NK-92 (cell line): Measurements from ENCODE around the gene OR10P1.
"Not testable (repeated sequence)": the region's sequence is repeated elsewhere in the genome, so short reads cannot be mapped to it uniquely, and the experiment has no call there.

Experiments
- DNase-seq: peaks from one replicate; lab custom pipeline; 2025; ENCODE audit not compliant: unreplicated experiment; lab: John Stamatoyannopoulos, UW

Gene OR10P1, protein sequence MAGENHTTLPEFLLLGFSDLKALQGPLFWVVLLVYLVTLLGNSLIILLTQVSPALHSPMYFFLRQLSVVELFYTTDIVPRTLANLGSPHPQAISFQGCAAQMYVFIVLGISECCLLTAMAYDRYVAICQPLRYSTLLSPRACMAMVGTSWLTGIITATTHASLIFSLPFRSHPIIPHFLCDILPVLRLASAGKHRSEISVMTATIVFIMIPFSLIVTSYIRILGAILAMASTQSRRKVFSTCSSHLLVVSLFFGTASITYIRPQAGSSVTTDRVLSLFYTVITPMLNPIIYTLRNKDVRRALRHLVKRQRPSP

DNA sequence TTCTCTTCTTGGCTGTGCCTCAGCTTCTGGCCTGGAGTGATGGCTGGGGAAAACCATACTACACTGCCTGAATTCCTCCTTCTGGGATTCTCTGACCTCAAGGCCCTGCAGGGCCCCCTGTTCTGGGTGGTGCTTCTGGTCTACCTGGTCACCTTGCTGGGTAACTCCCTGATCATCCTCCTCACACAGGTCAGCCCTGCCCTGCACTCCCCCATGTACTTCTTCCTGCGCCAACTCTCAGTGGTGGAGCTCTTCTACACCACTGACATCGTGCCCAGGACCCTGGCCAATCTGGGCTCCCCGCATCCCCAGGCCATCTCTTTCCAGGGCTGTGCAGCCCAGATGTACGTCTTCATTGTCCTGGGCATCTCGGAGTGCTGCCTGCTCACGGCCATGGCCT lies at the start of gene OR10P1:
Gene OR10P1 (plus strand): TSS at position 40 of the 400 bp plus-strand sequence. CDS start 0 bp downstream, at position 40.
- no peak for DNase-seq

DNA sequence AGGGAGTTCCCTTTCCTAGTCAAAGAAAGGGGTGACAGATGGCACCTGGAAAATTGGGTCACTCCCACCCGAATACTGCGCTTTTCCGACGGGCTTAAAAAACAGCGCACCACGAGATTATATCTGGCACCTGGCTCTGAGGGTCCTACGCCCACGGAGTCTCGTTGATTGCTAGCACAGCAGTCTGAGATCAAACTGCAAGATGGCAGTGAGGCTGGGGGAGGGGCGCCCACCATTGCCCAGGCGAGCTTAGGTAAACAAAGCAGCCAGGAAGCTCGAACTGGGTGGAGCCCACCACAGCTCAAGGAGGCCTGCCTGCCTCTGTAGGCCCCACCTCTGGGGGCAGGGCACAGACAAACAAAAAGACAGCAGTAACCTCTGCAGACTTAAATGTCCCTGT lies 46.5 kb upstream of the OR10P1 start:
- DNase-seq, result not testable (repeated sequence)

DNA sequence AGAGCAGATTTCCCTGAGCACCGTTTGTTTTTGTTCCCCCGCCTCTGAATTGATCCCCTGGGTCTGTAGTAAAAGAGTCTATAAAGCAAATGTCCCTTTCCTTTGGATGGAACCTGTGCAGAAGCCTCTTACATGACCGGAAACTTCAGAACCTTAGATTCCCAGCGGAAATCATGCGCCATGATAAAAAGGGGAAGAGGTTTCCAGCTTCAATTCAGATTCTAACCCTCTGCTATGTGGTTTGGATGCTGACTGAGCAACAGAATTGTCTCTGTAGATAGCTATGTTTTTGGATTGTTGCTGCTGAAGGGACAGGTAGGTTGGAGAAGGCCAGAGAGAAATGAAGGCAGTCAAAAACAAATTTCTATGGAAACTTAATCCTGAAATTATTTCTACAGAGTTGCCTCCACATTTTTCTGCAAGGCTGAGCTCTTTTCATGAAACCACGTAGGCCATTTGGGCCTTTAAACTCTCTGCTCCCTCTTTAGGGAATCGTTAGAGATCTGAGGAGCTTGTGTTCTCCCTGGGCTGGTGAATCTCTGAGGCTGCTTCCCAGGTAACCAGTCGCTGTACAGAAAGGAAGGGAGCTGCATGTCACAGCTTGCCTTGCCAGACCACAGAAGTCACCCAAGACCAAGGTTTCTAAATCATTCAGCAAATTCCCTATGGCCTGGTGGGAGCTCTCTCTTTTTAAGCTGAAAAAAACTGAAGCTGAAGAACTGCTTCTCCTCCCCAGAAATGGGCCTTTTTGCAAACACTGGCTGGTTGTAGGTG lies 28.7 kb upstream of the OR10P1 start:
- no peak for DNase-seq

DNA sequence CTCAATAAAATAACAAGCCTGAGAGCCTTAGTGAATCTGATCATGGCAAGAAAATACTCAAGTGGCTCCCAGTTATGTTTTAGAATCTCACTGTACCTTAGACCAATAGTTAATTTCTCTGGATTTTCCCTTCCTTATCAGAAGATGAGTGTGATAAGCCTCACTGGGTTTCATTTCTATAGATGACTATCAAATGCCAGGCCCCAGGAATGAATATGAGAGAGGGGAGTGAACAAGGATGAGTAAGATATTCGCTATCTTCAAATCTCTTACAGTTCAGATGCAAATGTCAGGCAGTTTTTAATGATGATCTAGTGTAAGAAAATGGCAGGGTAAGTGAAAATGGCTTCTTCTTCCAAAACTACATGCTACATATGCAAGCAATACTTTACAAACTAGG lies 26.1 kb upstream of the OR10P1 start:
- DNase-seq, result no peak

DNA sequence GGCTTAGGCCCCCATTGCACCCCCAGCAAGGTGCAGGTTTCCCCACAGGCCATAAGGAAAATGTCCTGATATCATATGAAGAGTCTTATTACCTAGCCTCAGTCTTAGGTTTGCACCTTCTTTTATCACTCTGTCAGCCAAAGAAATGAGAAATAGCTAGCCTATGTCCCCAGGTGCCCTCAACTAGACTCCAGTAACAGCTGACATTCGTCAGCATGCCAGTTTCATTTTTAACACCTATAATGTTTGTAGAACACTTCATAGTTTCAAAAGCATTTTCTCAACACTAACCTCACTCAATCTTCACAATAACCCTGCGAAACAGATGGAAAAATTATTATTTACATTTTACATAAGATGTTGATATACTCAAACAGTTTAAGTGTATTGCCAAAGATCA lies 24.0 kb upstream of the OR10P1 start:
- DNase-seq, result no peak

DNA sequence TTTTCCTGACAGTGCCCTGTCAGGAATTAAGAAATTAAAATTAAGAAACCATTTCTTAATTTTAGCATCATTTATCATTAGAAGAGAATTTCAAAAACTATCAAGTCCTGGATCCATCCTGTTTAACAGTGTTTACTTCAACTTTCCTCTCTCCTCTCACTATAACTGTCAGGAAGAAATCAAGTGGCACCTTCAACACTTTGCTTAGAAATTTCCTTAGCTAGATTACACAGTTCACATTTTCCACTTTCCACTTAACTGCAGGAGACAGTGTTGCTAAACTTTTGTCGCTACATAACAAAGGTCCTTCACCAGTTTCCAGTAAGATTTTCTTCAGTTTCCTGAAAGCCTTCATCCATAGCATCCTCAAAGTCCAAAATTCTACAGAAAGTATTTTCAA lies 21.9 kb upstream of the OR10P1 start:
- DNase-seq, result no peak

DNA sequence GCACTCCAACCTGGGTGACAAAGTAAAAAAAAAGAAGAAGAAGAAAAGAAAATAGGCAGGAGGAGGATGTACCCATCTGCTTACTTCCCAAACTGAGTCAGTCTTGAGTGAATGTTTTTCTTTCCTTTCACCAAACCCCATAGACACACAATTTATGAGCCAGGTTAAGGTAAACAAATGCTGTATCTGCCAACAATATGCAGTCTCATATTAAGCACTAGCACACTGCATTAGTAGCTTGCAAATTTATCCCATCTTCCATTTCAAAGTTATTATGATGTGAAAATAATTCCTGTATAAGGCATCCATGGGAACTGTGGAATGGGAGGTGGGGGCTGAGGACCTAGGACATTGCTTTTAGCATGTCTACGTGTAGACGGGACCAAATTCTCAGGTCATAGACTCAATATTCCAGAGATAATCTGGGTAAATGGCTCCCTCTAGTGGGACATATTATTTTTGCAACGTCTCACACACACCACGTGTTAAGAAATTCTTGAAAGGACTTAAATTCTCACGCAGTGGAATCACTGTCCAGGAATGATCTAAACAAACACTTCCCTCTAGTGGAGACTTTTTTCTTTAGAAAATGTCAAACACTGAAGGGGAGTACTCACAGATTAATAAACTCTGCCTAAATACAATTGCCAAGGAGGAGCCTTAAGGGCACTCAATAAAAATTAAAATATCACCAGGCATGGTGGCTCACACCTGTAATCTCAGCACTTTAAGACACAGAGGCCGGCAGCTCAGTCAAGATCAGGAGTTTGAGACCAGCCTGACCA lies 17.1 kb upstream of the OR10P1 start:
- no peak for DNase-seq

DNA sequence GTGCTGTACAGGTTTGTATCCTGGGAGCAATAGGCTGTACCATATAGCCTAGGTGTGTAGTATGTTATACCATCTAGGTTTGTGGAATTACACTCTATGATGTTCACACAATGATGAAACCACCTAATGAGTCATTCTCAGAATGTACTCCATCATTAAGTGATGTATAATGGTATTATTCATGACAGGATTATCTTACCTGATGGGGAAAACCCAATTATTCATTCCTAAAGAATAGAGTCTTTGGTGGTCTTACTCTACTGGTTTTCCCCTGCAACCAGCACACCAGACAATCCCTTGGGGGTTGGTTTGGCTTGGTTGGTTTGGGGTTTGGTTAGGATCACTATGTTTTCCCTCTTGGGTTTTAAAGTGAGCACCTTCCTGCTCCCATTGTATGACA lies 12.6 kb upstream of the OR10P1 start:
- no peak for DNase-seq

DNA sequence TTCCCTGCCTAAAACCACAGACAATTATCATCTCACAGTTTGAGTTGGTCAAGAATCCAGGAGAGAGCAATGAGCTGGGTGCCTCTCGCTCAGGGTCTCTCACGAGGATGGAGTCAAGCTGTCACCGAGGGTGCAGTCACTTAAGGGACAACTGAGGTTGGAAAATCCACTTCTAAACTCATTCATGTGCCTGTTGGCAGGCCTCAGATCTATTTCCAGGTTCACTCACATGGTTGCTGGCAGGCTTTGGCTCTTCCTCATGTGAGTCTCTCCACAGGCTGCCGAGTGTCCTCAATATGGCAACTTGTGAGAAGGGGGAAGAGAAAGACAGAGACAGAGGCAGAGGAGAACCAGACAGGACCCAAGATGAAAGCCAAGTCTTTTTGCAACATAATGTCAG lies 10.5 kb upstream of the OR10P1 start:
- no peak for DNase-seq

DNA sequence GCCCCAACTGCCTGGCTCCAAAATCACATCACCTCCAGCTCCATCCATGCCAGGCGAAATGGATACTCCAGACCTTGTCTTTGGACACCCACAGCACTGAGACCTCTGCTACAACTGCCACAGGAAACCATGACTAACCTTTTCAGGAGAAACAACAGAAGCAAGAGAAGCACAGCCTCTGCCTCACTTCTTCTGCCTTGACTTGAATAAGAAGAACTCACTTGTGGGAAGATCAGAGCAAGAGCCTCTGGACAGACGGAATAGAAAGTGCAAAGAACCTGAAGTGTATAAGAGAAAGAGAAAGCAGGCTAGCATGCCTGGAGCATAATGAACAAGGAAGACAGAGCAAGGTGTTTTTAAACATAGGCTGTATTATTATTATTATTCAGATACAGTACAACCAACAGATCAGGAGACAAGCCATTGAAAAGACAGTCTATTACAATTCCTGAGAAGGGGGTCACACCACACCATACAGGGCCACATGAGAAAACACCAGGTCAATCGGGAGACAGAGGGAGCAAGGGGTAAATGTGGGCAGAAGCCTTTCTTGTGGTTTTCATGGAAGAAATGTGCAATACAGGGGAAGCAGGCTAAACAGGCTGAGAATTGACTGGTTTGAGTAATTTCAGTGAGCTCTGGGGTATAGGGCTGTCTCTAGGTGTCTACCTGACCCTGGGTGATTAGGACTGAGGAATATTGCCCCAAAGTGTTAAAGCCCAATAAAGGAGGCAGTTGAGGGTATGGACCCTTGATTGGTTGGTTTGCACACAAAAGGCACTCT lies 7.4 kb upstream of the OR10P1 start:
- DNase-seq, result no peak

DNA sequence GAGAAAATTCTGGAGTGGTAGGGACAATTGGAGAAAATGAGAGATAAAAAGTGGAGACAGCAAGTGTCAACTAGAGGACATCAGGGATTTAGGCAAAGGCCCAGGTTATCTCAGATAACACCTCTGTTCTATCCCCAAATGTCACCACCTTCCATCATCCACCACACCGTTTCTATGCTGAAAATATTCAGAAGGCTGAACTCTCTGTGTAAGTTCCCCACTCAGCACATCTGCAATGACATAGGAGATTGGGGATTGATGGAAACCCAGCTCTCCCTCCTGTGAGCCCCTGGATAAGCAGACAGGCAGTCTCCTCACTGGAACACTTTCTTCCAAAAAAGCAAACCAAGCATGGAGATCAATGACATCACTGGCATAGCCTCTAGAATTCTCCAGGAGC lies 5.6 kb upstream of the OR10P1 start:
- no peak for DNase-seq

DNA sequence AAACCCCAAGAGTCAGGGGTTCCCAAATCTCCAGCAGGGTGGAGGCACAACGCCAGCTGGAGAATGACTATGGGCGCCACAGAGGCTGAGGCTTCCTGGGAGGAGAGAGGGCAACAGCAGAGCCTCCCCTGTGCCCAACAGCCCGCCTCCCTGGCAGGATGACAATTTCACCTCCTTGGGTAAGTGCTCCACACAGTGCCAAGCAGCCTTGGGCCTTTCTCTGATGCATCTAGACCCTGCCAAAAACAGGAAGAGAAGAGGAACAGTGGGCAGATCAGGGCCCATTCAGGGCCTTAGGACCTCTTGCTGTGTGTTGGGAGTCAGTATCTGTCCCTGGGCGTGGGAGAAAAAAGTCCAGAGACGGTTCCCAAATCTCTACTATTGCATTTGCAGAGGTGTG lies 5.0 kb upstream of the OR10P1 start:
- no peak for DNase-seq

DNA sequence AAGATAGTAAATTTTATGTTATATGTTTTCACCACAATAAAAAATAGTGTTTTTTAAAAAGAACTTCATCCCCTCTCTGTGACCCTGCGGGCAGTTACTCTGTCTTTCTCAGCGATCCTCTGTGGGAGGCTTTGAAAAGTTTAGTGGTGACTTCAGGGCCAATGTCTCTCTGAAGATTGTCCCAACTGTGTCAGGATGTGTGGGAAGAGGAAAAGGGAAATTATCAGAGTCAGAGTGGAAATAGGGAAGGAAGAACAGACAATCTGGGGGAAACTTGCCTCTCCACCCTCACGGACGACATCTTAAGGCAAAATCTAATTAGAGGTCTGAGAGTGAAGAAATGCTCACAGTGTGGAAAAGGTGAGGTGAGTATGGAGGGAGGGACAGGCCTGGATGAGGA lies 3.5 kb upstream of the OR10P1 start:
- no peak for DNase-seq

DNA sequence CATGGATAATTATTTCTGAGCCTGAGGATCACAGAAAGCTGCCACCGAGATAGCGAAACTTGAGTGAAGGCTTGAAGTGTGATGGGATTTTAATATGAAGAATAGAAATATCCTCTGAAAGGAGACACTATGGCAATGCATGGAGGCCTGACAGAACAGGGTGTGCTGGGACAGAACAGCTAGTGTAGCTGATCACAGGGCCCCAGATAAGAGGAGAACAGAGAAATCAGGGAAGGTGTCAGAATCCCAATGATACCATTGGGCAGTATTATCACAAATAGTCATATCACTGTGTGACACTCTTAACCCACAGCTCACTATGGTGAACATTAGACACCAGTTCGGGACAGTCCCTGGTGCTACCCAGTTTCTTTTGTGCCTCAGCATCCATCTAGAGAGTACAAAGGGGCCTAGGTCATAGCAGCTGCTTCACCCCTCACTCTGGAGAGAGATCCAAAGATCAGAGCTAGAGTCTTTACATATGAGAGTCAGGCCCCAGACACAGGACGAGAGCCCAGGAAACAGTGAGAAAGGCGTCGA lies 506 bp upstream of the OR10P1 start:
- DNase-seq, result no peak

DNA sequence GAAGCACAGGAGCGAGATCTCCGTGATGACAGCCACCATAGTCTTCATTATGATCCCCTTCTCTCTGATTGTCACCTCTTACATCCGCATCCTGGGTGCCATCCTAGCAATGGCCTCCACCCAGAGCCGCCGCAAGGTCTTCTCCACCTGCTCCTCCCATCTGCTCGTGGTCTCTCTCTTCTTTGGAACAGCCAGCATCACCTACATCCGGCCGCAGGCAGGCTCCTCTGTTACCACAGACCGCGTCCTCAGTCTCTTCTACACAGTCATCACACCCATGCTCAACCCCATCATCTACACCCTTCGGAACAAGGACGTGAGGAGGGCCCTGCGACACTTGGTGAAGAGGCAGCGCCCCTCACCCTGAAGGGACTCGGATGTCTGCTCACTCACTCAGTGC lies 775 bp downstream of the OR10P1 start:
- no peak for DNase-seq

DNA sequence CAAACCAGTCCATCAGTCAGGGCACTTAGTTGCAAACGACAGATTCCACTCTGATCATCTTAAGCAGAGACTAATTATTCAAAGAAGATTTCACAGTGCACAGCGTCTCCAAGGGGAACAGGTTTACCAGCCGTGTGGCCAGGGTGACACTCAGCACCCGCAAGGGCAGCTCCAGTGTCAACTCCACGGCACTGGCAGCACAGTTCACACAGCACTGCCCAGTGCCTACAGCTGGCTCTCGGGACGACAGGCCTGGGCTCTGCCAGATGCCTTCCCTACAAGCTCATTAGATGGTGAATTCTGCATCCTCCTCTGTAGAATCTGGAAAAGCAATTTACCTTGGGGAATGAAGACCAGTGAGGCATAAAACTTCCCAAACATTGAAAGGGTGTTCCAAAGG lies 4.9 kb downstream of the OR10P1 start:
- DNase-seq, result no peak

DNA sequence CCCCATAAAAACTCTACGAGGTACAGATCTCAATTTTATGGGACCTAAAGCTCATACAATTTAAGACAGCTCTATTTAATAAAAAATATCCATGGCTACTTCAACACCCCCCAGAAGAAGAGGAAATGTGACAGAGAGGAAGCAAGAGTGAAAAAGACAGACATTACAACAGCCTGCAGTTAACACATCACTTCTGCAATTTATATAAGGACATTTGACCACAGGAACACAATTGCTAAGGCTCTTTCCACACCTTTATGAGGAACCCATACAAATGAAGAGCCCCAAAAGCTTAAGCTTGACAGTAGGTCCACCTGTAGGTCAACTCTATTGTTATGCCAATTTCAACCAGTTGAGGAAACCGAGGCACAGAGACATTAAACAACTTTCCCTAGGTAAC lies 5.6 kb downstream of the OR10P1 start:
- no peak for DNase-seq

DNA sequence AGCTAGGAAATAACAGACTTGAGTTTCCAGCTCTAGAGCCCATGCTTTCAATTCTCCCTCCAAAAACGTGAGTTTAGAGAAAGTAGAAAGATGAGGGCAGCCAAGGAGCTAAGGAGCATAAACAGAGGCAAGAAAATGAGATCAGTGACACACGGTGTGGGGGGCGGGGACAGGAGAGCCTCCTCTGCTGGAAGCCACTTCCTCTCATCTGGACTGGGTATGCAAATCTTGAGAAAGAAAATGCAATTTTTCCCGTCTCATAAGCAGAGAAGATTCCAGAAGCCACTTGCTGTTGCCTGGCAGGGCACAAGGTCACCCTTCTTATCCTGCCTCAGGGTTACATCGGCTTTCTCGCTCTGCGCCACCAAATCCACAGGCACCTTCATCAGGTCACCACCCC lies 6.0 kb downstream of the OR10P1 start:
- DNase-seq, result no peak

DNA sequence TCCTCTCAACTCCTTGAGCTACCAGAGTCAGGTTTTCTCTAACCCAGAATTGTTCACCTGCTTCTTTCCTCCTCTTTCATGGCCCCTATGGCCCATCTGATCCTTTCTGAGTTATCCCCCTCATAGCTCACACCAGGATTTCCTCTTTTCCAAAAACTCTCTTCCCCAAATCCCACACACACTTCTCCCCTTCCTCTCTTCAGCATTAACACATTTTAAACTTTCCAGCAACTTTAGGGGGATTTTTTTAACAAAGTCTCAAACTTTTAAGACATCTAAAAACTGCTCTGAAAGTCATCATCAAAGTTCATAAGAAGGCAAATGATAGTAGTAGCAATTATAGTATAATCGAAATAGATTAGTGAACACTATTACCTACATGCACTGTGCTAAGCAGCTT lies 7.9 kb downstream of the OR10P1 start:
- no peak for DNase-seq

DNA sequence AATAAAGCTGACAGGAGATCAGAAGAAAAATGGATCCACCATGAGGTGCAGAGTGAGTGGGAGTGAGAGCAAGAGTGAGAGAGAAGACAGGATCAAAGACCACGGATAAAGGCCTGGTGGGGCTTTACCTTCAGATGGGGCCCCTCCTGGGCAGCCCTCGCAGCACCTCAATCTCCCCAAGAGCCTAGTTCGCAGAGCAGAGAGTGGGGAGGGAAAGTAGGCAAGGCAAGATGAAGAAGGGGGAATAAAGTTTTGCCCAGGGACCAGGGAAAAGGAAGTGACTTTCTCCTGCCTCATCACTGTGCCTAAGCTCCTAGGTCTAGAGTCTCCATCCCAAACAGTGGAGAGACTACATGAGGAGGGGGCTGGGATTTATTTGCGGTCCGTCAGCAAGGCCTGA lies 10.3 kb downstream of the OR10P1 start:
- no peak for DNase-seq
